Neural cell (in vitro differentiated cells): Measurements from ENCODE around the gene MSH3.

Experiments
- EZH2 ChIP-seq: fragments of 200-600, 300-800 bp; shearing (Covaris generic), sonication (generic); IDR thresholded peaks from 2 replicates; pipeline ENCODE4 v1.6.1; 2014; ENCODE audit warnings: antibody characterized with exemption, low read length, borderline replicate concordance, mild to moderate bottlenecking; ENCODE audit not compliant: insufficient read depth, poor library complexity, severe bottlenecking
- TF ChIP-seq, protein P1 (sequence below): fragments of 450-650 bp; IDR thresholded peaks from 2 replicates; pipeline ENCODE4 v1.5.1; 2014; ENCODE audit warnings: antibody characterized with exemption, mild to moderate bottlenecking, moderate library complexity; ENCODE audit not compliant: poor library complexity, severe bottlenecking

- TF ChIP-seq EZH2, result no peak
- TF ChIP-seq, protein P1, sequence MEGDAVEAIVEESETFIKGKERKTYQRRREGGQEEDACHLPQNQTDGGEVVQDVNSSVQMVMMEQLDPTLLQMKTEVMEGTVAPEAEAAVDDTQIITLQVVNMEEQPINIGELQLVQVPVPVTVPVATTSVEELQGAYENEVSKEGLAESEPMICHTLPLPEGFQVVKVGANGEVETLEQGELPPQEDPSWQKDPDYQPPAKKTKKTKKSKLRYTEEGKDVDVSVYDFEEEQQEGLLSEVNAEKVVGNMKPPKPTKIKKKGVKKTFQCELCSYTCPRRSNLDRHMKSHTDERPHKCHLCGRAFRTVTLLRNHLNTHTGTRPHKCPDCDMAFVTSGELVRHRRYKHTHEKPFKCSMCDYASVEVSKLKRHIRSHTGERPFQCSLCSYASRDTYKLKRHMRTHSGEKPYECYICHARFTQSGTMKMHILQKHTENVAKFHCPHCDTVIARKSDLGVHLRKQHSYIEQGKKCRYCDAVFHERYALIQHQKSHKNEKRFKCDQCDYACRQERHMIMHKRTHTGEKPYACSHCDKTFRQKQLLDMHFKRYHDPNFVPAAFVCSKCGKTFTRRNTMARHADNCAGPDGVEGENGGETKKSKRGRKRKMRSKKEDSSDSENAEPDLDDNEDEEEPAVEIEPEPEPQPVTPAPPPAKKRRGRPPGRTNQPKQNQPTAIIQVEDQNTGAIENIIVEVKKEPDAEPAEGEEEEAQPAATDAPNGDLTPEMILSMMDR, result no peak
Observed at GRCh38 chr5:80884086-80884813, 229.8 kb downstream of the MSH3 start.
